Measurements from ENCODE around the gene CST11.

DNA sequence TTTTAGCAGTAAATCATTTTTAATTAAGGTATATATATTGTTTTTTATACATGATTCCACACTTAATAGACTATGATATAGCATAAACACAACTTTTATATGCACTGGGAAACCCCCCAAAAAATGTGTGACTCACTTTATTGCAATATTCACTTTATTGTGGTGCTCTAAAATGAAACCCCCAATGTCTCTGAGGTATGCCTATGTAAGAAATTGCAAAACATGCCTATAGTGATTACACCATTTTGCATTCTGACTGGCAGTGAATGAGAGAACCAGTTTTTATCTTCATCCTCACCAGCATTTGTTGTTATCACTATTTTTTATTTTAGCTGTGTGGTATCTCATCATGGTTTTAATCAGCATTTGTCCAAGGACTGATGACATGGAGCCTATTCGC, 8.5 kb upstream of the CST11 start:
- TF ChIP-seq POLR2AphosphoS5 (IDR thresholded peaks at IDR 0.05; ENCODE audit: insufficient read depth, low read depth, low read length): no peak
- TF ChIP-seq POLR2A (IDR thresholded peaks at IDR 0.05; ENCODE audit: low read depth, low read length): no peak
